LNCAP (cell line): Measurements from ENCODE around the gene PRSS22.

Experiments
- CTCF ChIP-seq: fragments of 450-650 bp; IDR thresholded peaks from 2 replicates; pipeline ENCODE4 v1.5.1; 2017; ENCODE audit warnings: mild to moderate bottlenecking

PRSS22 gene

DNA sequence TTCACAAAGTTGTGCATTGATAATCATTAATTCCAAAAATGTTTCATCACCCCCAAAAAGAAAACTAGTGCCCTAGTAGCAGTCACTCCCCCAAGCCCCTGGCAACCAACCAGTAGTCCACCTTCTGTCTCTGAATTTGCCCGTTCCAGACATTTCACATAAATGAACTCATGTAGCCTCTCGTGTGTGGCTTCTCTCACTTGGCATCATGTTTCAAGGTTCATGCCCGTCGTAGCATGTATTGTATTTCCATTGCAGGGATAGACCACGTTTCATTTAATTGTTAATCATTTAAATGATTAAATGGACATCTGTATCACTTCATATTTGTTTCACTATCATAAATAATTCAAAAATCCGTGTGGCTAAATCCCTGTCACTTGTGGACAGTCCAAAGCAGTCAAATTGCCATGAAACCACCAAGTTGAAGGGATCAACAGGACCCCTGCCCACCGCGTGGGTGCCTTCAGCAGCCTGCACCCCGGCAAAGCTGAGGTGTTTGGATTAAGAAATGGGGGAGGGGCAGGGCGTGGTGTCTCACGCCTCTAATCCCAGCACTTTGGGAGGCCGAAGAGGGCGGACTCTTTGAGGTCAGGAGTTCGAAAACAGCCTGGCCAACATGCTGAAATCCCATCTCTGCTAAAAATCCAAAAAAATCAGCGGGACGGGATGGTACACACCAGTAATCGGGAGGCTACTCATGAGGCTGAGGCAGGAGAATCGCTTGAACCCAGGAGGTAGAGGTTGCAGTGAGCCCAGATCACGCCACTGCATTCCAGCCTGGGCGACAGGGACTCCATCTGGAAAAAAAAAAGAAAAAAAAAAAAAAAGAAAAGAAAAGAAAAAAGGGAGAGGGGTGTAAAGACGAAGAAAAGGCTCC, 16.3 kb upstream of the PRSS22 start:
- TF ChIP-seq CTCF = no peak

GRCh38 chr16:2871926-2872325, 14.0 kb upstream of the PRSS22 start:
- no peak for TF ChIP-seq CTCF

DNA sequence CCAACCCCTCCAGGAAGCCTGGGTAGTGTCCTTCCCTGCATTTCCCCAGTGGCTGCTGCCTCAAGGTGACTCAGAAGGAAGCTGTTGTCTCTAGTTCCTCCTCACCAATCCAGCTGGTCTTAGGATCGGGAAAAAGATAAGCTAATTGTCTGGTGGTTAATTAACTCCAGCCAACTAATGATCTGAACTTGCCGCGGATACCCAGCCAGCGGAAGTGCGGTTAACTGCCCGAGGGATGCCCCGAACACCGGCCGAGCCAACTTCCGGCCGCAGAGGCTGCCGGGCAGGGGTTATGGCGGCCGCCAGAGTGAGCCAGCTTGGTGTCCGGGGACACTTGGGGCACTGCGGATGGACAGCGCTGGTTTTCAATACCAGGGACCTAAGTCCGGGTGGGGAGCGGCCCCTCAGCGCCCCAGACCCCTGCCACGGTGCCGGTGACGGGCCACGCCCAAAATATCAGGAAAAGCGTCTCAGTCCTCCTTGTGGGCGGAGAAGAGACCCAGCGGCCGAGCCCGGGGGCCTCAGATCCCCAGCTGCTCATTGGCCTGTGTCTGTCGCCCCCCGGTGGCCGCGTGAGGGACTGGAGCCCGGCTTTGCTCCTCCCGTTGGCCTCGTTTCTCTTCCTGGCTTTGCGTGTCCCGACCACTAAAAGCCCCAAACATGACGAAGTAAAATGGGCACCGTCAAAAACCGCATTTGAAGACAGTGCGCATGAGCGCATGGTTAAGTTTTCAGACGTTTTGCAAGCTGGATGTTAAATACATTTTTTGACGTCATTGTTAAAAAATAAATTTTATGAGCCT, 10.2 kb upstream of the PRSS22 start:
- TF ChIP-seq CTCF = peak; percentile 97

GRCh38 chr16:2867661-2867986, 9.7 kb upstream of the PRSS22 start:
- no peak for TF ChIP-seq CTCF

GRCh38 chr16:2866431-2866830, 8.5 kb upstream of the PRSS22 start:
- TF ChIP-seq CTCF = no peak

GRCh38 chr16:2865651-2866050, 7.7 kb upstream of the PRSS22 start:
- TF ChIP-seq CTCF = no peak

DNA sequence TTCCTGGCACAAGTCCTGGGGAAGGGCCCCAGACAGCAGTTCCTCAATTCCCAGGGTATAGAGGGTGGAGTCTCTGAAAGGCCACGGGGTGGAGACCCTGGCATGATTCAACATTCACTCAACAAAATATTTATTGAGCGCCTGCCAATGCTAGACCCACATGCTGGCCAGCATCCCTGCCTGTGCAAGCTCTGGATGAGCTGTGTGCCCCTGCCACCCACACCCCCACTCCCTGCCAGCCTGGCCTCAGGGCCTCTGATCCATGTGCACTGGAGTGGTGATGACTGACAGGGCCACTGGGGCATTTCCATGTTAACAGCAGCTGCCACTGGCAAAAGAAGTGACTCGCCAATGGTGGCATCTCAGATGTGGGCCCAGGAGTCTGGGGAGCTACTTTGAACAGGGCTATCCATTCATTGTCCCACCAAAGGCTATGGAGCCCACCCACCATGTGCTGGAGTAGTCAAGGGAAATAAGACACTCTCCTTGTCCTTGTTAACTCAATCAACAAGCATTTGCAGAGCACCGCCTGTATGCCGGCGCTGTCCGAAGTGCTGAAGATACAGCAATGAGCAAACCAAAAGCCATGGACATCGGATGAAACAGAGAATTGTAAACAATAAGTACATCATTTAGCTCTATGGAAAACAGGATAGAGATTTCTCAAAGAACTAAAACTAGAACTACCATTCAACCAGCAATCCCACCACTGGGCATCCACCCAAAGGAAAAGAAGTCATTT, 3.0 kb upstream of the PRSS22 start:
- TF ChIP-seq CTCF = no peak
